Neutrophil (primary cell): ENCODE data around the gene PCP4.

ENCODE experiments used
- H3K27ac ChIP-seq: fragments of 200-600 bp; sonication (generic); 2 replicates; pipeline ENCODE4 v1.5.1; 2016; ENCODE audit warnings: mild to moderate bottlenecking, moderate library complexity
- H3K27me3 ChIP-seq: fragments of 200-600 bp; sonication (generic); 2 replicates; pipeline ENCODE4 v1.6.0; 2016; ENCODE audit warnings: mild to moderate bottlenecking
- H3K36me3 ChIP-seq: fragments of 200-600 bp; sonication (generic); 2 replicates; pipeline ENCODE4 v1.5.1; 2017
- H3K4me1 ChIP-seq, 2 experiments: fragments of 200-600 bp in 1 of 2; sonication (generic) in 1 of 2; 1 replicate in 1 of 2; 2 replicates in 1 of 2; pipeline versions ENCODE4 v1.5.1 to v1.6.1; 2013 to 2016; ENCODE audit warnings: low read depth in 1 of 2, low read length in 1 of 2, mild to moderate bottlenecking in 1 of 2, moderate library complexity in 1 of 2; ENCODE audit not compliant: control insufficient read depth in 1 of 2, insufficient read depth in 1 of 2
- H3K4me3 ChIP-seq, 2 experiments: fragments of 200-600 bp in 1 of 2; sonication (generic) in 1 of 2; 1 replicate in 1 of 2; 2 replicates in 1 of 2; pipeline ENCODE4 v1.5.1; 2013 to 2016; ENCODE audit warnings: low read depth in 1 of 2, low read length in 1 of 2, mild to moderate bottlenecking in 1 of 2, moderate library complexity in 1 of 2
- H3K9me3 ChIP-seq: fragments of 200-600 bp; sonication (generic); 2 replicates; pipeline ENCODE4 v1.5.1; 2016
- CTCF ChIP-seq: fragments of 200-600 bp; sonication (generic); IDR thresholded peaks from 2 replicates; pipeline ENCODE4 v1.5.1; 2016; ENCODE audit warnings: antibody characterized with exemption

The PCP4 gene

GRCh38 chr21:39881661-39882060 is 14.4 kb downstream of the PCP4 start:
- no peak overlapping the region for H3K27ac ChIP-seq
- no peaks in the 10 kb centered on the region for H3K4me1 ChIP-seq
- no peak for TF ChIP-seq CTCF
- no peaks in the 10 kb centered on the region for H3K27me3 ChIP-seq
- H3K9me3 ChIP-seq = no peaks in the 10 kb centered on the region
- no peak overlapping the region for H3K4me3 ChIP-seq
- H3K36me3 ChIP-seq = no peaks in the 10 kb centered on the region

DNA sequence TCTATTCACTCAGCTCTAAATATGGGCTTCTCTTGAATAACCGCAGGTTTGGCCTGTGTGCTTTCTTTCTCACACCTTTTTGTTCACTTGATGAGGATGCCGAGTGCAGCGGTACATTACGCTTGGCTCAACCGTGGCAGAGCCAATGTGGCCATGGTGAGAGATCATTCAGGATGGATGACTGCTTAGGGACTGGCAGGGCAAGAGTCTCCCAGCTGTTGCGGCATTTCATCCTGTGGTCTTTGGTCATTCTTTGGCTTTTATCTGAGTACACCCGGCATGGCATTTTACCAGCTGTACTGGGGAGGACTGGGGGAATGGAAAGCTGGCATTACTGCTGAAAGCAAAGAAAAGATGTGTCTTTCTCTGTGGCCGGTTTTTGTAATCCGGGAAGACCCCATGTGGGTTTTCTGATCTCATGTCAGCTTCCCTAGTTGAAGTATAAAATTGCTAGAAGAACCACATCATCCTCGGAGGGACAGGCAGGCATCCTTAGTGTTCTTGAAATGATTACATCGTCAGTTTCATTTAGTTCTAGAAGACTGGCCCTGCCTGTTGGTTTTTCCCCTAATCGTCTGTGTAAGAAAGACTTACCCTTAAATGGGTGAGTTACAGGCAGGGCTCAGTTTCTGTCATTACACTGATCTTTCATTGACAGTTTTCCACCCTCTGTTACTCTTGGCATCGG is 15.1 kb downstream of the PCP4 start:
- TF ChIP-seq CTCF = no peak

GRCh38 chr21:39882839-39883195 is 15.6 kb downstream of the PCP4 start:
- H3K27me3 ChIP-seq = no peaks in the 10 kb centered on the region
- TF ChIP-seq CTCF = no peak

More for the DNA sequence above, 15.1 kb downstream of the PCP4 start:
- Histone ChIP-seq H3K27ac (no peak overlapping the region), H3K27me3 (no peaks in the 10 kb centered on the region), H3K4me1 (no peaks in the 10 kb centered on the region), H3K4me3 (no peak overlapping the region), H3K36me3 (no peaks in the 10 kb centered on the region), H3K9me3 (no peaks in the 10 kb centered on the region)

DNA sequence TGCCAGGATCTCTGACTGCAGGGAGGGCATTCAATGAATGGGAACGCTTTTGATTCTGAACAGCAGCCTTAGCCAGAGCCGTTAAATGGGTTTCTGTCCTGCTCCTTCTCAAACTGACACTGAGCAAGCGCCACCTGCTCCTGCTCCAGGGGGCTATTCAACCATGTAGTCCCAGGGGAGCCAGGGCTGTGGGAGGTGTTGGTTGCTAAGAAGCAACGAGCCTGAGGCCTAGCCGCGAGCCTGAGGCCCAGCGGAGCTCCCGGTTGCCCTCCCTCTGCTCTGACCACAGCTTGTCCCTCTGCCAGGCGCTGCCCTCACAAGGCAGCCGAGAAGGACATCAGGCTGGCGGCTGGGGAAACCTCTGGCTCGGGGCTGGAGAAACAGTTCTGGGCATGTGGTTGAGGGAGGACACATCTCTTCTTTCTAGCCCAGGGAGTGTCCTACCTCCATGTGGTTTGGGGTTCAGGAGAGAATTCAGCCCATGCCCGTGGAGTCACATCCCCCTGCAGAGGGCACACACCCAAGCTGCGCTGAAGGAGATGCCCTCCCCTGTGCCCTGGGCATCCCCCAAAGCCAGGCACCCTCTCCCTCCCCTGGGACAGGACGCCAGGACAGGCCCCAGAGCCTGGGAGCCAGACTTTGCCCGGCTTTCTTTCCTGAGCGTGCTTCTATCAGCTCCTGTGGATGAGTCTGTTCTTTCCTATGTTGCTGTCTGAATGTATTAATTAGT is 18.0 kb downstream of the PCP4 start:
- Histone ChIP-seq H3K27ac (no peak overlapping the region), H3K4me1 (no peaks in the 10 kb centered on the region)
- no peak for TF ChIP-seq CTCF

More at GRCh38 chr21:39882839-39883195, 15.6 kb downstream of the PCP4 start:
- Histone ChIP-seq H3K9me3 (no peaks in the 10 kb centered on the region), H3K4me1 (no peaks in the 10 kb centered on the region), H3K36me3 (no peaks in the 10 kb centered on the region), H3K4me3 (no peak overlapping the region), H3K27ac (no peak overlapping the region)

DNA sequence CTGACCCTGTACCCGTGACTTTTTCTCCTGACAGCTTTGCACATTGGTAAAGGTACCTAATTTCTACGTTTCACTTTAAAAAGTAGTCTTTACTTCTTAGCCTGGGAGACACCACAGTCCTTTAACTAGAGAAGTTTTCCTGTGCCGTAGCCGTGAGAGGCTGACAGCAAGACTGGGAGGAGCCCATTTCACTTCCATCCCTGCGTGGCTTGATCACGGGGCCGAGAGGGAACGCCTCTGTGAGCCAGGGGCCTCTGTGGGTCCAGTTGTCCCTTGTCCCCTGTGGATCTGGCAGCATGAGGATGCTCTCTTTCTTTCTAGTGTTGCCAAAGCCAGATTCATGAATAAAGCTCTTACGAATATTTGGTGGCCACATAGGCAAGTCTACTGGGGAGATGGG is 21.6 kb downstream of the PCP4 start:
- no peak overlapping the region for H3K4me3 ChIP-seq
- H3K9me3 ChIP-seq = no peaks in the 10 kb centered on the region
- H3K36me3 ChIP-seq = no peaks in the 10 kb centered on the region
- no peak overlapping the region for H3K27ac ChIP-seq
- no peak for TF ChIP-seq CTCF
- no peaks in the 10 kb centered on the region for H3K27me3 ChIP-seq
- H3K4me1 ChIP-seq = no peaks in the 10 kb centered on the region

More for the DNA sequence above, 18.0 kb downstream of the PCP4 start:
- Histone ChIP-seq H3K9me3 (no peaks in the 10 kb centered on the region), H3K36me3 (no peaks in the 10 kb centered on the region), H3K4me3 (no peak overlapping the region), H3K27me3 (no peaks in the 10 kb centered on the region)
